Thyroid gland (tissue), 4 donors: Measurements from ENCODE around the gene POC1B. TPM values are rescaled to one million over a fixed set of nuclear protein-coding genes. Genes with fewer than 3 reads are reported as not detected.

Experiments
- DNase-seq, 2 donors: peaks; one replicate each; pipeline ENCODE4 v3.0.0-alpha.2; 2019
- H3K27ac ChIP-seq, 3 donors: fragments of 200-600 bp; sonication (generic); 1 replicate in 2 of 3; 2 replicates in 1 of 3; pipeline ENCODE4 v1.5.1; 2016 to 2019; ENCODE audit warnings: mild to moderate bottlenecking in 1 of 3, moderate library complexity in 1 of 3
- H3K27me3 ChIP-seq: fragments of 200-600 bp; sonication (generic); one replicate; pipeline ENCODE4 v1.5.1; 2019
- H3K36me3 ChIP-seq, 2 donors: fragments of 200-600 bp; sonication (generic); one replicate each; pipeline ENCODE4 v1.5.1; 2016 to 2019
- H3K4me1 ChIP-seq, 2 donors: fragments of 200-600 bp; sonication (generic); one replicate each; pipeline ENCODE4 v1.5.1; 2017 to 2019
- H3K4me3 ChIP-seq, 3 donors: fragments of 200-600 bp; sonication (generic); replicated peaks in 1 of 3; 1 replicate in 2 of 3; 2 replicates in 1 of 3; pipeline ENCODE4 v1.5.1; 2016; ENCODE audit warnings: mild to moderate bottlenecking in 1 of 3
- H3K9me3 ChIP-seq: fragments of 200-600 bp; sonication (generic); one replicate; pipeline ENCODE4 v1.5.1; 2017
- POLR2A ChIP-seq, 2 donors: fragments of 450-650 bp; IDR thresholded peaks; one replicate each; pipeline ENCODE4 v1.6.1; 2017; ENCODE audit warnings: antibody characterized with exemption in 2 of 2, mild to moderate bottlenecking in 2 of 2, moderate library complexity in 1 of 2
- WGBS, 2 donors: methylation state at CpG; one replicate each; pipeline ENCODE4 v1.1.5; 2017; 5-methylcytosine and 5-hydroxymethylcytosine counted together
- intact Hi-C: fragments of 100-400 bp; cut with DNase I; formaldehyde crosslinking; loops from one replicate; pipeline ENCODE4 v1.15.1; 2023
- total RNA-seq, 4 donors: library from RNA; depleted of rRNA; stranded (reverse); fragments of >200 nt; gene quantifications; one replicate each; pipeline ENCODE4 v1.2.3, GENCODE V29; 2016
- TF ChIP-seq, protein P1 (sequence below), 6 experiments: fragments of 200-600 bp in 3 of 6; fragments of 450-650 bp in 3 of 6; sonication (generic) in 3 of 6; IDR thresholded peaks; one replicate each; pipeline ENCODE4 v1.5.1; 2016 to 2019; ENCODE audit warnings: antibody characterized with exemption in 6 of 6, mild to moderate bottlenecking in 2 of 6, inconsistent platforms in 1 of 6, moderate library complexity in 1 of 6

POC1B gene
- total RNA-seq, 4 donors from 2014 or later: 21.2 to 38.3 (median 27.2) TPM

DNA sequence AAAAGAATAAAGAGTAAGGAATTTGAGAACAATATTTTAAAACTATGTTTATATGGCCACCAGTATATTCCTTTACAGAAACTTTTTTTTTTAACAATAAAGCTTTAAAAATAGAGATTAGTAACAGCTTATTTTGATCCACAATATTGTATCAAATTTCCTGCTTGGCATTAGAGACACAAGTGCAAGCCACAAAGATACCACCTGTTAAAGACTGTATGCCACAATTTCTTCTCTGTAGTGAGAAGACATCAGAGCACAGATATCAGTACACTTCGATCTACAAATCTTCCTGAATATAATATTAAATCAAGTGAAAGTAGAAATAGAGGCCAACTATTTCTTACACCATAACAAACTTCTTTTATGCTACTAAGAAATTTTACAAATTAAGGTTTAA, 69.3 kb downstream of the POC1B start:
- no peak for DNase-seq
- Histone ChIP-seq H3K4me1 (peaks cover 28 to 29% of the 10 kb centered on the region in 2 donors), H3K4me3 (no peak overlapping the region), H3K36me3 (no peaks in the 10 kb centered on the region), H3K27me3 (no peaks in the 10 kb centered on the region), H3K27ac (no peak overlapping the region), H3K9me3 (no peaks in the 10 kb centered on the region)
- TF ChIP-seq POLR2A (IDR thresholded peaks at IDR 0.05): no peak
- TF ChIP-seq, protein P1, sequence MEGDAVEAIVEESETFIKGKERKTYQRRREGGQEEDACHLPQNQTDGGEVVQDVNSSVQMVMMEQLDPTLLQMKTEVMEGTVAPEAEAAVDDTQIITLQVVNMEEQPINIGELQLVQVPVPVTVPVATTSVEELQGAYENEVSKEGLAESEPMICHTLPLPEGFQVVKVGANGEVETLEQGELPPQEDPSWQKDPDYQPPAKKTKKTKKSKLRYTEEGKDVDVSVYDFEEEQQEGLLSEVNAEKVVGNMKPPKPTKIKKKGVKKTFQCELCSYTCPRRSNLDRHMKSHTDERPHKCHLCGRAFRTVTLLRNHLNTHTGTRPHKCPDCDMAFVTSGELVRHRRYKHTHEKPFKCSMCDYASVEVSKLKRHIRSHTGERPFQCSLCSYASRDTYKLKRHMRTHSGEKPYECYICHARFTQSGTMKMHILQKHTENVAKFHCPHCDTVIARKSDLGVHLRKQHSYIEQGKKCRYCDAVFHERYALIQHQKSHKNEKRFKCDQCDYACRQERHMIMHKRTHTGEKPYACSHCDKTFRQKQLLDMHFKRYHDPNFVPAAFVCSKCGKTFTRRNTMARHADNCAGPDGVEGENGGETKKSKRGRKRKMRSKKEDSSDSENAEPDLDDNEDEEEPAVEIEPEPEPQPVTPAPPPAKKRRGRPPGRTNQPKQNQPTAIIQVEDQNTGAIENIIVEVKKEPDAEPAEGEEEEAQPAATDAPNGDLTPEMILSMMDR (IDR thresholded peaks at IDR 0.05): no peak
- 84 to 86% methylated on average over 1 of the region's 1 CpG for WGBS, 2 donors
- intact Hi-C loops: loop anchor here (5.0 kb wide), 1 partner anchor 104 kb away; the partner anchor contains the start of gene DUSP6

GRCh38 chr12:89454080-89454848, 71.6 kb downstream of the POC1B start:
- intact Hi-C loops: no loop called here
- no peak for DNase-seq
- H3K9me3 ChIP-seq: no peaks in the 10 kb centered on the region
- WGBS, 2 donors: 64 to 67% methylated on average over 7 of the region's 7 CpGs
- H3K27me3 ChIP-seq: no peaks in the 10 kb centered on the region
- H3K4me1 ChIP-seq: peaks cover 43 to 44% of the 10 kb centered on the region in 2 donors
- TF ChIP-seq, protein P1 (IDR thresholded peaks at IDR 0.05): no peak
- no peak for TF ChIP-seq POLR2A (IDR thresholded peaks at IDR 0.05)
- H3K36me3 ChIP-seq: no peaks in the 10 kb centered on the region
- peak overlapping the region; percentile 7 to 77 (median 14) for H3K27ac ChIP-seq
- no peak overlapping the region for H3K4me3 ChIP-seq

- H3K4me1 ChIP-seq: peaks cover 43 to 44% of the 10 kb centered on the region in 2 donors
Observed at GRCh38 chr12:89453121-89453978, 72.5 kb downstream of the POC1B start.

DNA sequence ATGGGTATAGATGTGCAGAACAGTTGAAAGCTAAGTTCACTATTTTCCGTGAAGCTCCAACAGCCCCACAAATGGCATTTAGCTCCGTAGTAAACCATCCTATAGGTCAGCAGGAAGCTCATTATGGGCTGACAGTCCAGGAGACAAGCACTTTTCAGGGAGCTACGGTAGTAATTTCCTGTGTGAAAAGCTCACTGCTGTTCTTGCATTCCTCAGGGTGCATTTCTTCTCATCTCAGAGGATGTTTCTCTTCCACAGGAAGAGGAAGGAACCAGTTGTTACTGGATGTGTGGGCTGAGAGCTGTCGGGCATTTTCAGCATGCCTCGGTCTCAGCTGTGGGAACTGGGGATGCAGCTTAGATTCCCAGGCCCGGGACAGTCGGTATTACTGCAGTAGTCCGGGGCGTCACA, 74.0 kb downstream of the POC1B start:
- WGBS, 2 donors: 39 to 41% methylated on average over 9 of the region's 9 CpGs
- Histone ChIP-seq H3K27me3 (no peaks in the 10 kb centered on the region), H3K4me1 (peaks cover 43 to 44% of the 10 kb centered on the region in 2 donors), H3K9me3 (no peaks in the 10 kb centered on the region), H3K36me3 (no peaks in the 10 kb centered on the region), H3K4me3 (no peak overlapping the region), H3K27ac (peak overlapping the region; percentile 57 to 77 (median 70))
- intact Hi-C loops: no loop called here
- peak; percentile 20 to 29 for DNase-seq
- TF ChIP-seq, protein P1 (IDR thresholded peaks at IDR 0.05): no peak
- TF ChIP-seq POLR2A (IDR thresholded peaks at IDR 0.05): no peak

More at GRCh38 chr12:89453121-89453978, 72.5 kb downstream of the POC1B start:
- Histone ChIP-seq H3K4me3 (no peak overlapping the region), H3K27ac (peak overlapping the region; percentile 57 to 77 (median 70)), H3K9me3 (no peaks in the 10 kb centered on the region), H3K27me3 (no peaks in the 10 kb centered on the region), H3K36me3 (no peaks in the 10 kb centered on the region)
- TF ChIP-seq POLR2A (IDR thresholded peaks at IDR 0.05): no peak
- TF ChIP-seq, protein P1 (IDR thresholded peaks at IDR 0.05): no peak
- no peak for DNase-seq
- WGBS, 2 donors: 36 to 39% methylated on average over 6 of the region's 6 CpGs
- intact Hi-C loops: no loop called here
